ENCODE data around the gene UBE2S. TPM values are rescaled to one million over a fixed set of nuclear protein-coding genes. Genes with fewer than 3 reads are reported as not detected.

The UBE2S gene
- total and polyA plus RNA-seq, 4 donors = 11.3 to 25.6 (median 20.0) TPM

GRCh38 chr19:55407800-55408532 is 378 bp upstream of the UBE2S start:
- 0% methylated on average over 62 to 72 of the region's 72 CpGs for WGBS, 2 donors
- DNase-seq (peak; percentile 99 to 100 (median 100)), ATAC-seq (ENCODE audit: insufficient read depth, low FRiP score) (peak; percentile 97)
- Histone ChIP-seq H3K4me1 (ENCODE audit: control insufficient read depth in 5 of 5, insufficient read depth in 5 of 5, low read length in 5 of 5) (peaks cover 0 to 21% (median 9%) of the 10 kb centered on the region in 5 donors), H3K9me3 (ENCODE audit: control insufficient read depth in 4 of 4, insufficient read depth in 3 of 4, low read length in 3 of 4) (peaks cover 0 to 3% (median 0%) of the 10 kb centered on the region in 4 donors), H3K4me3 (peak overlapping the region; percentile 71), H3K36me3 (ENCODE audit: control insufficient read depth in 4 of 4, insufficient read depth in 4 of 4, low read length in 4 of 4) (peaks cover 0 to 20% (median 16%) of the 10 kb centered on the region in 4 donors), H3K27me3 (ENCODE audit: control insufficient read depth in 3 of 3, insufficient read depth in 3 of 3, low read length in 2 of 3) (no peaks in the 10 kb centered on the region), H3K27ac (ENCODE audit: low read depth in 1 of 2, low read length in 1 of 2) (peak overlapping the region; percentile 95 to 99), H3K9ac (ENCODE audit: insufficient read depth in 1 of 2, low read length in 2 of 2) (peak overlapping the region in 1 of 2 donors; percentile 84)
- no peak for TF ChIP-seq CTCF (IDR thresholded peaks at IDR 0.05; ENCODE audit: control extremely low read depth, extremely low read depth)

DNA sequence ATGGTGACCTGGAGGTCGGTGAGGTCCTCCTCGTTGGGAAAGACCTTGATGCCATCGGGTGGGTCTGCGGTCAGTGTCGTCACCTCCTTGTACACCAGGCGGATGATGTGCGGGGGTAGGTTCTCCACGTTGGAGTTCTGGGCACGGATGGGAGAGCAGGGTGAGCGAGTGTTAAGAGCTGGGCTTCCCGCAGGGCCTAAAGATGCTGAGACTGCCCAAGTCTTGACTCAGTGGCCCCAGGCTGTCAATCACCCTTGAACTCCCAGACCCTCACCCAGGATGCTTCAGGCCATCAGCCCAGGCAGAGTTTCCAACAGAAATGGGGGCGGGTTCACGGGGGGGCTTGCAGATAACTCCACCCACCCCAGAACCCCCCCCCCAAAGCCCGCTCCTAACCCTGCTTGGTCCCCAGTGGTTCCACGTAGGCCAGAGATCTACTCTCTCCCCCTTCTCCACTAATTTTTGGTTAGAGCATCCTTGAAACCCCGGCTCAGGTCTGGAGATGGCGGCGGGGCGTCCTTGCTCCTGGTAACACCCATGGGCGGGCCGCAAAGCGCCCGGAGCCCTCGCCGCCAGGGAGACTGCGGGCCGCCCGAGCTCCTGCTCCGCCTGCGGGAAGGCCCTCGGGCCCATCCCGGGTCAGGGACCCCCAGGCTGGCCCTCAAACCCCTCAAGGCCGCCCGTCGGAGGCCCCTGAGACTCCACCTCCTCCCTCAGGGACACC is 600 bp downstream of the UBE2S start:
- H3K4me3 ChIP-seq = peak overlapping the region; percentile 71
- 11 to 13% methylated on average over 35 of the region's 35 CpGs for WGBS, 2 donors
- peaks cover 4 to 30% (median 24%) of the 10 kb centered on the region in 4 donors for H3K36me3 ChIP-seq (ENCODE audit: control insufficient read depth in 4 of 4, insufficient read depth in 4 of 4, low read length in 4 of 4)
- TF ChIP-seq CTCF (IDR thresholded peaks at IDR 0.05; ENCODE audit: control extremely low read depth, extremely low read depth) = no peak
- peak overlapping the region; percentile 75 to 77 for H3K9ac ChIP-seq (ENCODE audit: insufficient read depth in 1 of 2, low read length in 2 of 2)
- H3K4me1 ChIP-seq (ENCODE audit: control insufficient read depth in 5 of 5, insufficient read depth in 5 of 5, low read length in 5 of 5) = peaks cover 0 to 21% (median 9%) of the 10 kb centered on the region in 5 donors
- H3K27ac ChIP-seq (ENCODE audit: low read depth in 1 of 2, low read length in 1 of 2) = peak overlapping the region; percentile 95 to 99
- peak in 1 of 3 donors; percentile 25 for DNase-seq
- H3K27me3 ChIP-seq (ENCODE audit: control insufficient read depth in 3 of 3, insufficient read depth in 3 of 3, low read length in 2 of 3) = no peaks in the 10 kb centered on the region
- peaks cover 0 to 3% (median under 1%) of the 10 kb centered on the region in 4 donors for H3K9me3 ChIP-seq (ENCODE audit: control insufficient read depth in 4 of 4, insufficient read depth in 3 of 4, low read length in 3 of 4)
- ATAC-seq (ENCODE audit: insufficient read depth, low FRiP score) = peak; percentile 6

- ATAC-seq (ENCODE audit: insufficient read depth, low FRiP score) (no peak), DNase-seq (no peak)
These were observed 1.3 kb downstream of the UBE2S start for GRCh38 chr19:55406091-55406825.

More at GRCh38 chr19:55406091-55406825, 1.3 kb downstream of the UBE2S start:
- peaks cover 4 to 35% (median 27%) of the 10 kb centered on the region in 4 donors for H3K36me3 ChIP-seq (ENCODE audit: control insufficient read depth in 4 of 4, insufficient read depth in 4 of 4, low read length in 4 of 4)
- H3K27ac ChIP-seq (ENCODE audit: low read depth in 1 of 2, low read length in 1 of 2) = no peak overlapping the region
- peak overlapping the region in 1 of 2 donors; percentile 77 for H3K9ac ChIP-seq (ENCODE audit: insufficient read depth in 1 of 2, low read length in 2 of 2)
- 77 to 82% methylated on average over 14 of the region's 14 CpGs for WGBS, 2 donors
- no peak overlapping the region for H3K4me3 ChIP-seq
- no peak for TF ChIP-seq CTCF (IDR thresholded peaks at IDR 0.05; ENCODE audit: control extremely low read depth, extremely low read depth)
- H3K4me1 ChIP-seq (ENCODE audit: control insufficient read depth in 5 of 5, insufficient read depth in 5 of 5, low read length in 5 of 5) = peaks cover 0 to 21% (median 9%) of the 10 kb centered on the region in 5 donors
- no peaks in the 10 kb centered on the region for H3K27me3 ChIP-seq (ENCODE audit: control insufficient read depth in 3 of 3, insufficient read depth in 3 of 3, low read length in 2 of 3)
- H3K9me3 ChIP-seq (ENCODE audit: control insufficient read depth in 4 of 4, insufficient read depth in 3 of 4, low read length in 3 of 4) = peaks cover 0 to 3% (median under 1%) of the 10 kb centered on the region in 4 donors
